Gastroesophageal sphincter (tissue), 4 donors: ENCODE results near the gene POP4. TPM values are rescaled to one million over a fixed set of nuclear protein-coding genes. Genes with fewer than 3 reads are reported as not detected.
"Not testable (repeated sequence)": the region's sequence is repeated elsewhere in the genome, so short reads cannot be mapped to it uniquely, and the experiment has no call there.

ENCODE experiments used
- ATAC-seq: fragments of 150-250 bp; one replicate; pipeline ENCODE4 v1.9.1; 2016; ENCODE audit warnings: mild to moderate bottlenecking, moderate library complexity
- H3K27ac ChIP-seq, 4 donors: fragments of 200-600 bp; sonication (generic) in 3 of 4; 1 replicate in 3 of 4; 2 replicates in 1 of 4; pipeline ENCODE4 v1.5.1; 2016 to 2019
- H3K27me3 ChIP-seq: fragments of 200-600 bp; sonication (generic); one replicate; pipeline ENCODE4 v1.5.1; 2019
- H3K36me3 ChIP-seq, 2 donors: fragments of 200-600 bp; sonication (generic); one replicate each; pipeline ENCODE4 v1.5.1; 2019; ENCODE audit warnings: control low read depth in 1 of 2
- H3K4me1 ChIP-seq, 3 donors: fragments of 200-600 bp; sonication (generic); 1 replicate in 2 of 3; 2 replicates in 1 of 3; pipeline ENCODE4 v1.5.1; 2016 to 2019; ENCODE audit warnings: control low read depth in 2 of 3
- H3K4me3 ChIP-seq, 2 donors: fragments of 200-600 bp; sonication (generic); one replicate each; pipeline ENCODE4 v1.5.1; 2019; ENCODE audit warnings: mild to moderate bottlenecking in 1 of 2, moderate library complexity in 1 of 2
- H3K9me3 ChIP-seq, 3 donors: fragments of 200-600 bp; sonication (generic); one replicate each; pipeline ENCODE4 v1.5.1; 2017 to 2019; ENCODE audit warnings: control low read depth in 2 of 3
- CTCF ChIP-seq, 4 experiments: fragments of 200-600 bp in 2 of 4; fragments of 450-650 bp in 2 of 4; sonication (generic) in 1 of 4; IDR thresholded peaks; one replicate each; pipeline ENCODE4 v1.5.1; 2017 to 2019; ENCODE audit warnings: antibody characterized with exemption in 4 of 4, mild to moderate bottlenecking in 2 of 4, moderate library complexity in 2 of 4
- EP300 ChIP-seq: sonication (generic); formaldehyde crosslinking; IDR thresholded peaks from one replicate; pipeline ENCODE4 v1.6.1; 2017; ENCODE audit warnings: antibody characterized with exemption, mild to moderate bottlenecking
- POLR2A ChIP-seq, 2 donors: fragments of 450-650 bp; IDR thresholded peaks; one replicate each; pipeline ENCODE4 v1.6.1; 2017; ENCODE audit warnings: antibody characterized with exemption in 2 of 2, mild to moderate bottlenecking in 2 of 2, moderate library complexity in 1 of 2
- POLR2AphosphoS5 ChIP-seq: sonication (generic); formaldehyde crosslinking; IDR thresholded peaks from one replicate; pipeline ENCODE4 v1.6.1; 2017; ENCODE audit warnings: antibody characterized with exemption
- WGBS, 2 donors: methylation state at CpG; one replicate each; pipeline ENCODE4 v1.1.5; 2018; ENCODE audit warnings: low coverage in 1 of 2; 5-methylcytosine and 5-hydroxymethylcytosine counted together
- total RNA-seq, 4 donors: library from RNA; depleted of rRNA; stranded (reverse); fragments of >200 nt; gene quantifications; one replicate each; pipeline ENCODE4 v1.1.0, GENCODE V29; 2016

Gene POP4
- total RNA-seq, 4 donors from 2014 or later = 41.4 to 79.7 (median 61.7) TPM

GRCh38 chr19:29626386-29626785 lies 20.3 kb downstream of the POP4 start:
- H3K27me3 ChIP-seq = peaks cover 17% of the 10 kb centered on the region
- no peaks in the 10 kb centered on the region for H3K9me3 ChIP-seq
- no peak for ATAC-seq
- no peak overlapping the region for H3K27ac ChIP-seq
- no peak overlapping the region for H3K4me3 ChIP-seq
- TF ChIP-seq CTCF (IDR thresholded peaks at IDR 0.05) (no peak), POLR2A (IDR thresholded peaks at IDR 0.05) (no peak), POLR2AphosphoS5 (no peak), EP300 (no peak)
- H3K4me1 ChIP-seq = no peaks in the 10 kb centered on the region
- WGBS, 2 donors = 100% methylated on average over 1 to 2 of the region's 7 CpGs
- no peaks in the 10 kb centered on the region for H3K36me3 ChIP-seq

GRCh38 chr19:29626832-29627231 lies 20.7 kb downstream of the POP4 start:
- not testable (repeated sequence) for H3K9me3 ChIP-seq, ATAC-seq
- WGBS, 2 donors = 90 to 100% methylated on average over 2 to 6 of the region's 9 CpGs

DNA sequence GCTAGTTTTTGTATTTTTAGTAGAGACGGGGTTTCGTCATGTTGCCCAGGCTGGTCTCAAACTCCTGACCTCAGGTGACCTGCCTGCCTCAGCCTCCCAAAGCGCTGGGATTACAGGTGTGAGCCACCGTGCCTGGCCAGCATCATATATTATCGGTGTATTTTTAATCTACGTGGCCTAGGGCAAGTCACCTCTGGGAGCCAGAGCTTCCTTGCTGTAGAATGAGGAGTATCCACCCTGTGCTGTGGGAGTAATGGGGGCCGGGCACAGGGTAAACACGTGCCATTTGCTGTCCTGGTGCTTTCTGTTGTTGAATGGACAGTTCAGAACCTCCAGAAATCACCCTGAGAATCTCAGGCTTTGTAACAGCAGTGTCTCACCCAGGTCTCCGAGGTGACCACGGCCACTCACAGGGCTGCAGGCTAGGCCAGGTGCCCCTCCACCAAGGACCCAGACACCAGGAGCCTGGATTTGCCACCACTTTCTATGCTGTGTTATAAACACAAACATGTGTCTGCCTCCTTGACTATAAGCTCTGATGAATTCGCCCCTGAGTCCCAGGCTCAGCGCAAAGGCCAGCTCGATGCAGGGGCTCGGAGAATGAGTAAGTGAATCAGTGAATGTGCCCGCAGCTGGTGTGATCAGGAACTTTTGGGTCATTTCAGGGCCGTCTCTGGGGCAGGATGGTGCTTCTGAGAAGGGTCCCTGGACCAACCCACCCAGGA lies 22.7 kb downstream of the POP4 start:
- H3K9me3 ChIP-seq = peaks cover 0 to under 1% (median 0%) of the 10 kb centered on the region in 3 donors
- no peak for TF ChIP-seq EP300
- no peak for TF ChIP-seq POLR2A (IDR thresholded peaks at IDR 0.05)
- TF ChIP-seq CTCF (IDR thresholded peaks at IDR 0.05) = no peak
- no peak for TF ChIP-seq POLR2AphosphoS5
- WGBS, 2 donors = 87 to 88% methylated on average over 5 to 8 of the region's 16 CpGs
- no peak overlapping the region for H3K4me3 ChIP-seq
- no peaks in the 10 kb centered on the region for H3K4me1 ChIP-seq
- no peak overlapping the region for H3K27ac ChIP-seq
- no peaks in the 10 kb centered on the region for H3K36me3 ChIP-seq
- ATAC-seq = no peak
- H3K27me3 ChIP-seq = no peaks in the 10 kb centered on the region

More at GRCh38 chr19:29626832-29627231, 20.7 kb downstream of the POP4 start:
- not testable (repeated sequence) for H3K4me1 ChIP-seq, H3K4me3 ChIP-seq, H3K27ac ChIP-seq, H3K36me3 ChIP-seq
- H3K27me3 ChIP-seq = peaks cover 14% of the 10 kb centered on the region

DNA sequence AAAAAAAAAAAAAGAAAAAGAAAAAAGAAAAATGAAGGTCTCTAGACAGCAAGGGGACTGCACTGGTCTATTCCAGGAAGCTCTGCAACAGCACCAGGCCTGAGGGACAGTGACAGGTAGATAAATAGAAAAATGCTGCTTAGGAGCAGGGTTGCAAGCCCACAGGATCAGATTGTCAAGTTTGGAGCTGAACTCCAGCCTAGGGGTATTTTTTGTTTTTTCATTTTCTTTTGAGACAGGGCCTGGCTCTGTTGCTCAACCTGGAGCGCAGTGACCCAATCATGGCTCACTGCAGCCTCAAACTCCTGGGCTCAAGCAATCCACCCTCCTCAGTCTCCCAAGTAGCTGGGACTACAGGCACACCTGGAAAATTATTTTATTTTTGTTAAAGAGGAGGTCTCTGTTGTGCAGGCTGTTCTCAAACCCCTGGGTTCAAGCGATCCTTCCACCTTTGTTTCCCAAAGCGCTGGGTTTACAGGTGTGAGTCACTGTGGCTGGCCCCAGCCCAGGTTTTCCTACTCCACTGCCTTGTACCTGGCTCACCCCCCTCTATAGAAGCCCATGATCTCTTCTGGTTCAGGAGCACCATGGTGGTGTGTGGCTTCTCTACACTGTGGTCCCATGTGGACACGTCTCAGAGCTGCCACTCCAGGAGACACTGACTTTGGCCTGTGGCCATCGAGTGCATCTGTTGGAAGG lies 23.9 kb downstream of the POP4 start:
- no peaks in the 10 kb centered on the region for H3K36me3 ChIP-seq
- TF ChIP-seq POLR2A (IDR thresholded peaks at IDR 0.05) = no peak
- no peak for TF ChIP-seq POLR2AphosphoS5
- TF ChIP-seq CTCF (IDR thresholded peaks at IDR 0.05) = no peak
- no peak for TF ChIP-seq EP300
- H3K4me3 ChIP-seq = no peak overlapping the region
- ATAC-seq = no peak
- H3K27ac ChIP-seq = no peak overlapping the region
- peaks cover 0 to 4% (median 0%) of the 10 kb centered on the region in 3 donors for H3K9me3 ChIP-seq
- 80% methylated on average over 5 of the region's 5 CpGs; no CpG with 5 or more reads in 1 of the 2 donors for WGBS, 2 donors
- H3K4me1 ChIP-seq = no peaks in the 10 kb centered on the region
- H3K27me3 ChIP-seq = no peaks in the 10 kb centered on the region

DNA sequence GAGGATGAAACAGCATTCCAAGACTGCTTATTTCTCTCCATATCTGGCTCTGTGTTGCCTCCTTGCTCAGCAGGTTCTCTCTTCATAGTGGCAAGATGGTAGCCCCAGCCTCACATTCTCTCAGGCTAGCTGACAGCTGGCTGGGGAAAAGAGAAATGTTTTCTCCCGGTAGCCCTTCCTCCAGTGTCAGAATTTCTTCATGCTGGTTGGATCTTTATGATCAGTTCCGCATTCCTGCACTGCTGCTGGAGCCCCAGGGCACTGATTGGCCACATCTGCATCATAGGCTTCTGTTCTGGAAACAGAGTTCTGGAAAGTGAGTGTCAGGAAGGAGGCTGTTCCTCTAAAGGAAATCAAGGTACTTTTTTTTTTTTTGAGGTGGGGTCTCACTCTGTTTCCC lies 24.6 kb downstream of the POP4 start:
- Histone ChIP-seq H3K9me3 (peaks cover 0 to 4% (median 0%) of the 10 kb centered on the region in 3 donors), H3K27ac (no peak overlapping the region), H3K27me3 (no peaks in the 10 kb centered on the region), H3K36me3 (no peaks in the 10 kb centered on the region), H3K4me3 (no peak overlapping the region), H3K4me1 (no peaks in the 10 kb centered on the region)
- no peak for ATAC-seq
- TF ChIP-seq CTCF (IDR thresholded peaks at IDR 0.05) (no peak), POLR2AphosphoS5 (no peak), POLR2A (IDR thresholded peaks at IDR 0.05) (no peak), EP300 (no peak)
- WGBS, 2 donors = 37% methylated on average over 2 of the region's 2 CpGs; no CpG with 5 or more reads in 1 of the 2 donors
